Measurements from ENCODE around the gene MZB1.
A peak's percentile ranks its signal among the peaks of the same experiment; 100 is the strongest.

The MZB1 gene

GRCh38 chr5:139389701-139390638 lies at the start of gene MZB1:
Gene MZB1 (minus strand): TSS chr5:139389913. CDS start chr5:139389856, 57 bp downstream.
- peak in 1 of 2 donors; percentile 33 for DNase-seq (ENCODE audit: extremely low read depth in 1 of 2, low read depth in 1 of 2)

- peak; percentile 69 to 83 for DNase-seq (ENCODE audit: extremely low read depth in 1 of 2, low read depth in 1 of 2)
Observed at GRCh38 chr5:139439013-139439903, 49.5 kb upstream of the MZB1 start, which contains the start of gene DNAJC18. Gene DNAJC18 (minus strand): TSS chr5:139439525. CDS start chr5:139439445, 80 bp downstream.

GRCh38 chr5:139438707-139439012 lies 48.9 kb upstream of the MZB1 start:
- DNase-seq (ENCODE audit: extremely low read depth in 1 of 2, low read depth in 1 of 2): no peak

- no peak for DNase-seq (ENCODE audit: extremely low read depth in 1 of 2, low read depth in 1 of 2)
Observed at GRCh38 chr5:139435676-139436075, 46.0 kb upstream of the MZB1 start.

- DNase-seq (ENCODE audit: extremely low read depth in 1 of 2, low read depth in 1 of 2): no peak
Observed at GRCh38 chr5:139431706-139432105, 42.0 kb upstream of the MZB1 start.

- DNase-seq (ENCODE audit: extremely low read depth in 1 of 2, low read depth in 1 of 2): no peak
Observed at GRCh38 chr5:139430015-139430414, 40.3 kb upstream of the MZB1 start.

GRCh38 chr5:139426203-139426885 lies 36.6 kb upstream of the MZB1 start:
- DNase-seq (ENCODE audit: extremely low read depth in 1 of 2, low read depth in 1 of 2): no peak

- no peak for DNase-seq (ENCODE audit: extremely low read depth in 1 of 2, low read depth in 1 of 2)
Observed at GRCh38 chr5:139425497-139425896, 35.8 kb upstream of the MZB1 start.

- peak in 1 of 2 donors; percentile 21 for DNase-seq (ENCODE audit: extremely low read depth in 1 of 2, low read depth in 1 of 2)
Observed at GRCh38 chr5:139422307-139422893, 32.7 kb upstream of the MZB1 start.

- DNase-seq (ENCODE audit: extremely low read depth in 1 of 2, low read depth in 1 of 2): no peak
Observed at GRCh38 chr5:139419226-139420192, 29.8 kb upstream of the MZB1 start.

GRCh38 chr5:139418793-139419192 lies 29.1 kb upstream of the MZB1 start:
- no peak for DNase-seq (ENCODE audit: extremely low read depth in 1 of 2, low read depth in 1 of 2)

- no peak for DNase-seq (ENCODE audit: extremely low read depth in 1 of 2, low read depth in 1 of 2)
Observed at GRCh38 chr5:139417214-139417613, 27.5 kb upstream of the MZB1 start.

- no peak for DNase-seq (ENCODE audit: extremely low read depth in 1 of 2, low read depth in 1 of 2)
Observed at GRCh38 chr5:139416651-139417050, 26.9 kb upstream of the MZB1 start.

GRCh38 chr5:139415869-139416268 lies 26.2 kb upstream of the MZB1 start:
- no peak for DNase-seq (ENCODE audit: extremely low read depth in 1 of 2, low read depth in 1 of 2)

GRCh38 chr5:139415221-139415861 lies 25.6 kb upstream of the MZB1 start:
- DNase-seq (ENCODE audit: extremely low read depth in 1 of 2, low read depth in 1 of 2): no peak

- DNase-seq (ENCODE audit: extremely low read depth in 1 of 2, low read depth in 1 of 2): no peak
Observed at GRCh38 chr5:139414581-139415130, 24.9 kb upstream of the MZB1 start.

GRCh38 chr5:139413963-139414362 lies 24.2 kb upstream of the MZB1 start:
- DNase-seq (ENCODE audit: extremely low read depth in 1 of 2, low read depth in 1 of 2): no peak

GRCh38 chr5:139413153-139413552 lies 23.4 kb upstream of the MZB1 start:
- no peak for DNase-seq (ENCODE audit: extremely low read depth in 1 of 2, low read depth in 1 of 2)
